CD4-positive, alpha-beta T cell treated with Interleukin-21 for 1 hour (primary cell): ENCODE results near the gene COL4A4.
"Not testable (repeated sequence)": the region's sequence is repeated elsewhere in the genome, so short reads cannot be mapped to it uniquely, and the experiment has no call there.

Source experiments
- DNase-seq: peaks from one replicate; pipeline ENCODE4 v3.0.0-alpha.2; 2020

Gene COL4A4

DNA sequence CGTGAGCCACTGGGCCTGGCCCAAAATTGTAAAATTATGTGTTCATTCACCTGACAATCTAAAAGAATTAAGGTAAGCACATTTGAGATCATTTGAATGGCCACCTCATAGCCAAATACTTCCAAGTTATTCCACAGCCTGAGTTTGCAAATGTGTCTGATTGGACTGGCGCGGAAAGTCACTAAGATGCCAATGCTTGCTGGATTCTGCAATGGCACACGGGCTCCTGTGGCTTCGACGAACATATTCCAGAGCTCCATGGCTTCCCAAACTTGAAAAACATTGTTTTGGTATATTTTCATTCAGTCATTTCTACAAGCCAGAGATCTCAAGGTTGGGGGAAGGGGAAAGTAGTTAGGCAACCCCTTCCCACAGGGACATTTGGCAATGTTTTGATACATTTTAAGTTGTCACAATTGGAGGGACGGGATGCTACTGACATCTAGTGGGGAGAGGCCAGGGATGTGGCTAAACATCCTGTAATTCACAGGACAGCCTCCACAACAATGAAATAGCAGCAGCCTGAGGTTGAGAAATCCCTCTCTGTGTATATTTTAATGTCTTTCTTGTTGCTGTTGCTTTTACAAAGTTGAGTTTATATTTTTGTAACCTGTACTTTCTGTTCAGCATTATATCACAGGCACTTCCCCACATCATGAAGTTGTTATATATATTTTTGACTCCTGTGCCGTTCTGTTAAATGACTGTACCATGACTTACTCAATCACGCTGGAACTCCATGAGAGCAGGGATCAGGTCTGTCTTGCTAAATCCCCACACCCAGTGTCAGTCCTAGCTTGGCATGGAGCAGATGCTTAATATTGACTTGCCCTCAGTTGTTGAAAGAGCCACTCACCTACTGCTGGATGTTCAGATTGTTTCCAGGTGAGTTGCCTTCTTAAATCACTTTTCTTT is 56.9 kb downstream of the COL4A4 start:
- DNase-seq, result peak; percentile 27

DNA sequence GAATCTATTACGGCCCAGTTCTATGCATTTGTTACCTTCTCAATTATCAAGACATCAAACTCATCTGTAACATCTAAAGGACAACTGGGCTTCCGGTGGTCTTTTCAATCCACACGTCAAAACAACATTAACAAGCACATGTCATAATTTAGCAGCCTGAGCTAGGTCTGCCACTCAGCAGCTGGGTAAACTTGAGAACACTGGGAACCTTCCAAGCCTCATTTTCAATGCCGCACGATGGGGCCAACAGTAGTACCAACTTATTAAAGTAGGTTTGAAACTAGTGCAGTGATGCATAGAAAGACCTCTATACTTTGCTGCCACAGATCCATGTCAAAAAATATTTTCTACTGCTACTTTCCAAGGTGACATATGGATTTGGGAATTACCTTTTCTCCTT is 60.4 kb downstream of the COL4A4 start:
- DNase-seq, result no peak

GRCh38 chr2:227099340-227099739 is 64.7 kb downstream of the COL4A4 start:
- no peak for DNase-seq

- no peak for DNase-seq
Measured at GRCh38 chr2:227098162-227098515, 65.9 kb downstream of the COL4A4 start.

DNA sequence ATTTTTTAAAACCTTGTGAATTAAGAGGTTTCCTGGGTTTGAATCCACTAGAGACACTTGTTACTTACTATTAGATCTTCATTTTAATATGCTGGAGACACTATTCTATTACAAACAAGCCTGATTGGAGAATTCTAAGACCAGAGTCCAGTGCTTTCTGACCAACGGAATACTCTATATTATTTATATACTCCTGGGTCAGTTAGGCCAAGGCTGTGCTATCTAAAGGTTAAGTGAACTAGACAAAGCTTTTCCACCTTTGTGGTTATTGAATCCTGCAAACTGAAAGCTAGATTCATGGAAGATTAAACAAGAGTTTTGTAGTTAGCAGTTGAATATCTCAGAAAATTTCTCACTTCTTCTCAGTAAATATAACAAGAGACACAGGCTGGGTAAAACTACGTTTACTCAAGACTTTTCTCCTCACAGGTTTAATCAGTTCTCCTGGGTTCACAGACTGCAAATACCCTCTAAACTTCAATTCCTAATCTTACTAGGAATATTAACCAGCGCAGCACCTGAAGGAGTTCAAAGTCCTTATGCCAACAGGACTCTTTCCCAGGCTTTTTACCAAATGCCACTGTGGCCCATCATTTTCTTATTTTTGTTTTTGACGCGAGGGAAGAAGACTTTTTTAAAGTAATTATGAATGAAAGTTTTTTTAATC is 66.4 kb downstream of the COL4A4 start:
- DNase-seq, result no peak

- DNase-seq, result no peak
Measured at GRCh38 chr2:227095346-227095745, 68.7 kb downstream of the COL4A4 start.

- DNase-seq, result no peak
Measured at GRCh38 chr2:227082286-227082685, 81.7 kb downstream of the COL4A4 start.

GRCh38 chr2:227079726-227080125 is 84.3 kb downstream of the COL4A4 start:
- DNase-seq, result no peak

- not testable (repeated sequence) for DNase-seq
Measured at GRCh38 chr2:227065065-227065464, 98.9 kb downstream of the COL4A4 start.

DNA sequence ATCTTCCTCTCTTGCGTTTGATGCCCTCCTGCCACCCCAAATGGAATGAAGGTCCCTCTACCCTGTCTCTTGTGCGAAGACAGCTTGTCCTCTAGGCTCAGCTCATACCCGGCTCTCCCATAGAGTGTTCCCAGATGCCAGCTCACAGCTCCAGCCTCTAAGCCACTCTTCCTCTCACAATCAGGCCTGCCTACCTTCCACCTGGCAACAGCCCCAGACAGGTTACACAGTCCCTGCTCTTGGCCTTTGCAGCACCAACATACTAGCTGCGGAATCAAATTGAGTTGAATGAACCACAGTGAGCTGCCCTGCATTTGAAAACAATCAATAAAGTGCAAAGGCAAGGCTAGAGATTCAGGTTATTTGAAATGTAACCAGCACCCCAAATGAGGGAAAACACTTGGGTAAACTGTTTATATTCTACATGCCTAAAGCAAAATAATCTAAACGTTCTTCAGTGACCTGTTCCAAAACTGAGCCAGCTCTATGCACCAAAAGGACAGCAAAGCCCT is 105.1 kb downstream of the COL4A4 start:
- no peak for DNase-seq

- DNase-seq, result no peak
Measured at GRCh38 chr2:227057743-227058447, 106.1 kb downstream of the COL4A4 start.

DNA sequence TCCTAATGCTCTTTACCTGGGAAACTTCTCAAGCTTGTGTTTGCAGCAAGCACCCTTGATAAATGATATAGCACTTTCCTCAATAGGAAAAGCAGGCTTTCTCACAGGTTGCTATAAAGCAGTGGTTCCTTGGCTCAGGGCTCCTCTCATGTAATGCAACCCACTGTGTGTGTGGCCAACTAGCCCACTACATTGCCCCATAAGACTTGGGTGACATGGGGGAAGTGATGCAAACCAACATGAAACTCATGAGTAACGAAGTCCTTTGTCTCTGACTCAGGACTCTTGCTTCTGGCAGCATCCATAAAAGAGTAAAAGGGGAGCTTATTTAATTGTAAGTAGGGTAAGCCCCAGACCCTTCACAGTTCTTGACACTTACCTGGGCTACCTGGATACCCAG is 106.9 kb downstream of the COL4A4 start:
- DNase-seq, result no peak

GRCh38 chr2:227054006-227054405 is 110.0 kb downstream of the COL4A4 start:
- DNase-seq, result no peak

DNA sequence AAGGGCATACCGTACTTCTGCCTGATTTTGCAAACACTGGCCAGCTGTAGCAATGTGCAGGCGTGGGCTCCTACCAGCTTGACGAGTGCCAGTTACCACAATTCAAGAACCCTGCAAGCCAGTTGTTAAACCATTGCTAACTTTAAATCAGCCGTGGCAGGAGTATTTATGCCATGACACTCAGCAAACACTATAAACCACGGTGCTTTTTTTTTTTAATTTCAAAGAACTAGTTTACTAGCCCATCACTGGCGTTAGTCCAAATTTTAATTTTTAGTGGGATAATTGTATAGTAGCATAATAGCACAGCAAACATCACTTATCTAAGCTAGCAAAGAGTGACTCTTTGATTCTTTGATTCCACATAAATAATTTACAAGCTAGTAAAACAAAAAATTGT is 111.1 kb downstream of the COL4A4 start:
- DNase-seq, result no peak

DNA sequence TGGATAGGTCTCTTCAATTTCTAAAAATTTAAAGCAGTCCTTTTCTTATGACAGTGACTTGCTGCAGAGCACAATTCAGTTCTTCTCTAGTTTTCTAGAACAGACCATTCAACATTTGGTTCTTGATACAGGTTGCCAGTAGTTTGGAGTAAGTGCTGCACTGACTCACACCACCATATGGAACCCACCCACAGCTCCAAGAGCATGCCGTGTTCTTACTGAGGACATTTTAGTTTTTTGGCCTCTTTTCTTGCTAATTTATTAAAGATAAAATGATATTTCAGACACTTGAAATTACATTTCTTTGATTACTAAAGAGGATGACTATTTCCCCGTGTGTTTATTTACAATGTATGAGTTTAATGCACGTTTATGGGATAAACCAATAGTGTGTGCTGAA is 120.0 kb downstream of the COL4A4 start:
- no peak for DNase-seq

- no peak for DNase-seq
Measured at GRCh38 chr2:227038550-227039189, 125.3 kb downstream of the COL4A4 start.

GRCh38 chr2:227036527-227036926 is 127.5 kb downstream of the COL4A4 start:
- DNase-seq, result no peak

GRCh38 chr2:227035711-227036367 is 128.2 kb downstream of the COL4A4 start:
- DNase-seq, result no peak

- DNase-seq, result peak; percentile 7
Measured at GRCh38 chr2:227033471-227034148, 130.4 kb downstream of the COL4A4 start.

DNA sequence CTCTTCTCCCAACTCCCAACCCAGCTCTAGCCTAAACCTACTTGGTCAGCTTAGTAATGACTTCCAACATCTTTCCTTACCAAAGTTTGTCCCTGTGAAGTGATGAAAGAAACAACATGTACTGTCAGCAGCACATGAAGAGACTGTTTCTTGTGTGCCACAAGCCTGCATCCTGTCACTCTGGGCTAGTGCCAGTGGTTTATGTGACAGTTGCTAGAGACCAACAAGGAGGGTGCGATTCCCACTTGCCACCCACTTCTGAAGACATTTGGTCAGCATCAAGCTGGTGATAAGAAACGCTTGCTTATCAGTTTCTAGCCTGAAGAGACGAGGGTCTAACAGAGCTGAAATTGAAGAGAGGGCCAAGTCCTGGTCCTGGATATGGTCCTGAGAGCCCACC is 132.6 kb downstream of the COL4A4 start:
- DNase-seq, result no peak

GRCh38 chr2:227030789-227031188 is 133.2 kb downstream of the COL4A4 start:
- no peak for DNase-seq
